ENCODE data around the gene RPTOR.

The RPTOR gene

DNA sequence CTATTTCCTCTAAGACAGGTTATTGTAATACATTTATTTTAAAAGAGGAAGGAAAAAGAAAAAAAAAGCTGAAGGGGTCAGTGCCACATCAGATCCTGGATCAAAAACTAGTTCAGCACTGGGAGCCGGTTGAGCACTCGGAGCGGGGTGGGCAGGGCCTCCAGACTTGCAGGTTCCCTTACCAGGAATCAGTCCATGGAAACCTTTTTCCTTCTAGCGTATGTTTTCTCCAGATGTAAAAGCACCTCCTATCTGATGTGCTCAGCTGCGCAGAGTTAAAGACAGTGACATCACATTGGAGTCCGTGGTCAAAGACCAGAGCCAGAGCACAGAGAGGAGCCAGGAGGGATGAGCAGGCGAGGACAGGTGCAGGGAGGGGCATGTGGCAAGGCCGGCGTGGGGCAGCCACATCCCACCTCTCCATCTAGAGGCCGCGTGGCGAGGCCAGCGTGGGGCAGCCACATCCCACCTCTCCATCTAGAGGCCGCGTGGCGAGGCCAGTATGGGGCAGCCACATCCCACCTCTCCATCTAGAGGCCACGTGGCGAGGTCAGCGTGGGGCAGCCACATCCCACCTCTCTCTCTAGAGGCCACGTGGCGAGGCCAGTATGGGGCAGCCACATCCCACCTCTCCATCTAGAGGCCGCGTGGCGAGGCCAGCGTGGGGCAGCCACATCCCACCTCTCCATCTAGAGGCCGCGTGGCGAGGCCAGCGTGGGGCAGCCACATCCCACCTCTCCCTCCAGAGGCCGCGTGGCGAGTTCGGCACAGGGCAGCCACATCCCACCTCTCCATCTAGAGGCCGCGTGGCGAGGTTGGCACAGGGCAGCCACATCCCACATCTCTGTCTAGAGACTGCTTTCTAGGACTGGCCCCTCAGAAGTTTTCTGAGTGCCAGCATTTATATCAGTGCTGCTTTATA is 280.2 kb downstream of the RPTOR start:
- TF ChIP-seq CTCF (IDR thresholded peaks at IDR 0.05), result no peak
- Histone ChIP-seq H3K4me3 (no peak overlapping the region), H3K27ac (no peak overlapping the region)
- no peak for DNase-seq (ENCODE audit: low spot score)

- Histone ChIP-seq H3K4me3 (no peak overlapping the region), H3K27ac (no peak overlapping the region)
- no peak for TF ChIP-seq CTCF (IDR thresholded peaks at IDR 0.05)
- DNase-seq (ENCODE audit: low spot score), result no peak
Measured at GRCh38 chr17:80825471-80826345, 281.1 kb downstream of the RPTOR start.

GRCh38 chr17:80826346-80826954 is 281.8 kb downstream of the RPTOR start:
- Histone ChIP-seq H3K27ac (peak overlapping the region; percentile 6 to 69), H3K4me3 (no peak overlapping the region)
- DNase-seq (ENCODE audit: low spot score), result no peak
- no peak for TF ChIP-seq CTCF (IDR thresholded peaks at IDR 0.05)

DNA sequence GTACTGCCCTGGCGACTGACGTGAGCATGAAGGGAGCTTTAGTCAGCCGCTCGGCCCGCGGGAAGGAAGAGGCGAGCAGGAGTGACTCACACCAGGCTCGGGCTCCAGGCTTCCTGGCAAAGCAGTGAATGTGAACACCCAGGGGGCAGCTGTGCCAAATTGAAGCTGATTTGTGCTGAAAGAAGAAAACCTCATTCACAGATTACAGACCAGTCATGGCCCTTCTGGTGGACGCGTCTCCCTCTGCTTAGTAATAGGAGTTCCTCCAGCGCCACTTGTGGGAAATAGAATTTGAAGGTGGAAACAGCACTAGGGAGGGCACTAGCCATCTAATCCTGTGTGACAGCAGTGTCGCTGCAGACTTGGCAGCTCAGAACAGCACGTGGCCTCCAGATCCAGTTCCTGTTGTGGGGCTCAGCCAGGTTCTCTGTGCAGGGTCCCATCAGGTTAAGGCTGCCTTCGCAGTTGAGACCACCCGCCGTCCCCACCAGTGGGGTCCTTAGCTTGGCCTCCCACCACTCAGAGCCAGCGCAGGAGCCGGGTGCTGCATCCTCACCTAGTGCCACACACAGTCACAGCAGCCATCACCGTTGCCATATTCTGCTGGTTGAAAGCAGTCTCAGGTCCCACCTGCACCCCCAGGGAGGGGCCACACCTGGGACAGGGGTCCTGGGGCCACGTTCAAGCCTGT is 282.5 kb downstream of the RPTOR start:
- Histone ChIP-seq H3K27ac (peak overlapping the region; percentile 6 to 69), H3K4me3 (no peak overlapping the region)
- DNase-seq (ENCODE audit: low spot score), result no peak
- no peak for TF ChIP-seq CTCF (IDR thresholded peaks at IDR 0.05)

DNA sequence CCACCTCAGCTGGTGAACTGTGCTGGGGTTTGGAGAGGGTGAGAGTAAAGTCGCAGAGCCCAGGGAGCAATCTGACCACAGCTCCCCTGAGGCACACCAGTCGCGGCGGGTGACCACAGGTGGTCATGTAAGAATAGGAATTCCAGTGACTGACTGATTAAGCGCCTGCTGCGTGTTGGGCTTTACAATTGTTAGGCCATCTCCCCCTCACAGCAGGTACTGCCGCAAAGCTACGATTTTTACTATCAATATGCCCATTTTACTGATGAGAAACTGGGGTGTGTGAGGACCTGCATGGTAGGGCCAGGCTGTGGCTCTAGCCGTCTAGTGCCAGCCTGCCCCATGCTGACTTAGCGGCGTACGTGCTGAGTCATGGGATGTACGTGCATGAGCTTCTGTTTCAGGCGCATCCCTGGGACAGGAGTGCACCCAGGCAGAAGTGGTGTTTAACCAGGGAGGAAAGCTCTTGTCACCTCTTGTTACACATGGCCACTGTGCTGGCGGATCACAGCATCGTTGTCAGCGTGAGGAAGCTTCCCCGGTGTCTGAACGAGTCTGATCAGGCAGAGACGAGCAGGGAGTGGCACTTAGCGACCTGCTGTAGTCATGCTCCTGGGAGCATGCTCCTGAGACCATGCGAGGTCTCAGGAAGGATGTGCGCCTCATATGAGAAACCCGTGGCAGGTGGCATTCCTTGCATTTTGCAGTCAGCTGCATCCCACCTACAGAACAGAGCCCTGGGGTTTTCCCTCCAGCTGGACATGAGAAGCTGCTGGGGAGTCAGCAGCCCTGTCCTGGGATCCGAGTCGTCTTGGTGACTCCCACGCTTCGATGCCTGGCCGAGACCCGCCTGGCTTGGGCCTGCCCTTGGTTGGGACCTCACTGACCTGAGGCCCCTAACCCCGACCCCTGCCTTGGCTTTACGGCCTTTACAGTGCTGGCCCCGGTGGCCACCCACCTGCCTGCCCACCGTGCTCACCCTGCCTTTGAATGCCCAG is 283.3 kb downstream of the RPTOR start:
- DNase-seq (ENCODE audit: low spot score), result no peak
- peak overlapping the region in 1 of 2 donors; percentile 69 for H3K27ac ChIP-seq
- no peak for TF ChIP-seq CTCF (IDR thresholded peaks at IDR 0.05)
- H3K4me3 ChIP-seq, result no peak overlapping the region

Measured in coronary artery (tissue), 2 donors.